Nucleus accumbens (tissue), 56 donors: ENCODE data around the gene ATP6AP2.
"Not testable (repeated sequence)": the region's sequence is repeated elsewhere in the genome, so short reads cannot be mapped to it uniquely, and the experiment has no call there.

Source experiments
- DNase-seq, 56 donors: peaks; one replicate each; lab custom pipeline; 2025; lab: John Stamatoyannopoulos, UW

ATP6AP2 gene, protein sequence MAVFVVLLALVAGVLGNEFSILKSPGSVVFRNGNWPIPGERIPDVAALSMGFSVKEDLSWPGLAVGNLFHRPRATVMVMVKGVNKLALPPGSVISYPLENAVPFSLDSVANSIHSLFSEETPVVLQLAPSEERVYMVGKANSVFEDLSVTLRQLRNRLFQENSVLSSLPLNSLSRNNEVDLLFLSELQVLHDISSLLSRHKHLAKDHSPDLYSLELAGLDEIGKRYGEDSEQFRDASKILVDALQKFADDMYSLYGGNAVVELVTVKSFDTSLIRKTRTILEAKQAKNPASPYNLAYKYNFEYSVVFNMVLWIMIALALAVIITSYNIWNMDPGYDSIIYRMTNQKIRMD

DNA sequence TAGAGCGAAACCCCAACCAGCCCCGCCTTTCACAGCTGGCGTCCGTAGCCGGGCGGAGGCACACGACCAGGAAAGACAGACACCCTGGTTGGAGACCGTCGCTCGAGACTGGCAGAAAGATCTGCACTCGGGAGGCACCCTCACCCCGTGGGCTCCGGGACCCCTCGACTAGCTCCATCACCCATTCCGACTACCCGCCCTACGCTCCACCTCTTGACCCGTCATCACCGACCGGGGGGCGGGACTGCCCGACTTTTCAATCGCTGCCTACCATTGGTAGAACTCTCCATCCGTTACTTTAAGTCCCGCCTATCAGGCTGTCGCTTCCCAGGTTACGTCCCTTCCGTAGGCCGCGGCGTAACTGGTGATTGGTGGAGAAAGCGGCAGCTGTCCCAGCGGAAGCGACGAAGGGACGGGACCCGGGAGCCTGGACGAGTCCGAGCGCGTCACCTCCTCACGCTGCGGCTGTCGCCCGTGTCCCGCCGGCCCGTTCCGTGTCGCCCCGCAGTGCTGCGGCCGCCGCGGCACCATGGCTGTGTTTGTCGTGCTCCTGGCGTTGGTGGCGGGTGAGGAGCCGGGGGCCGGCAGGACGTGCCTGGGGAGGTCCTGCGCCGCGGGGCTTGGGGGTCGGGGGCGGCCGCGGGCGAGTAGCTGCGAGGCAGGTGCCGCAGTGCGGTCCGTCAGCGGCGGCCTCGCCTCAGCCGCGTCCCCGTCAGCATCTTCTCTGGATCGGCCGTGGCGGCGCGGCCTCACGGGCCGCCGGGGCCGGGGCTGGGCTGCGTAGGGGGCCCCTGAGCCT is at the start of gene ATP6AP2:
TSS of gene ATP6AP2 (plus strand) at position 434 of the 799 bp plus-strand sequence. CDS start at position 530, 96 bp downstream.
- DNase-seq: peak; percentile 31 to 94 (median 85)

DNA sequence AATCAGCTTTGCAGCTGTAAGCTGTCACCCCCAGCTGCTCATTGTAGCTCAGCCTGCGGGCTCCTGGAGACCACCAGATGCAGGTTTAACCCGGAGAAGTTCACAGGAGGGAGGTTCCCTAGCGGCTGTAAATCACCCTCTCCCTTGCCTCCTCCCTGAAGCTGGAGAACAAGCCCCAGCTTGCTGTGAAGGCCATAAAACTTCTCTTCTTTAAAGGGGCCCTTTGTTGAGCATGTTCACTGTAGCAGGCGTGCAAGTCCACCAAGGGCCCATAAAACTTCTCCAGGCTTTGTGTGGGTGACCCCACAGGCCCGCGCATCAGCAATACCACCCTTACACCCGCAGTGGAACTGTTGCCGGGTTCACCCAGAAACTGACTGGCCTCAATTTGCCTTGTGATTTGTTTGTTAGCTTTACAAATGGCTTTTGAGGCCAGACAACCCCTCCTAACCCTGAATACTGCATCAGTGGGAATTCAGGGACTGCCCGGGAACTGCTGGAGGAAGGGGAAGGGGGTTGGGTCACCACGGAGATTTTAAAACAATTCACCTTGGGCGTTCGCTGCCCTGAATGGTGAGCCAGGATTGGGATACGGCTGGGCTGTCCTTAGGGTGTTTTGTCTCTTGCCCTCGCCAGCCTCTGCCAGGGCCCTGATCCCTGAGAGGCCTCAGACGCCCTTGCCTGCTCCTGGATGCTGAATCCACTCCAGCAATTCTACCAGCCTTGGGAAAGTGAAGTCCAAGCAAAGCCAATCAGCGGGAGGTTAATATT is 49.5 kb upstream of the ATP6AP2 start:
- no peak for DNase-seq

DNA sequence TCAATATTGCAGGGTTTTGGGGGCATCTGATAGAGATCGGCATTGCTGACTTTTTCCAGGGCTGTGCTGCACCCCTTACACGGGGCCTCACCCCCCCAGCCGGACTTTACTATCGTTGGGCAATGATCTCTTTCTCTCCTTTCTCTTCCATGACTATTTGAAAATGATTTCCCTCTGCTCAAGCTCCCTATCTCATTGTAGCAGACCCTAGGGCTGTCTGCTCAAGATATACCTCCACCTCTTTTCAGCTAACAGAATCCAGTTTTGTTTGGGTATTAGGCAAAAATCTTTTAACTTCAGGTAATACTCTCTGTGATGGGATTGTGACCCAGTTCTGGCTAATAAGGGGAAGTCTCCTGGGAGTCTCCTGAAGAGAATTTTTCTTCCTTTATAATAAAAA is 43.5 kb upstream of the ATP6AP2 start:
- DNase-seq: no peak

GRCh38 chrX:40538406-40538805 is 42.4 kb upstream of the ATP6AP2 start:
- no peak for DNase-seq

GRCh38 chrX:40539214-40540142 is 41.3 kb upstream of the ATP6AP2 start:
- DNase-seq: peak in 4 of 56 donors; percentile 2 to 10 (median 6)

DNA sequence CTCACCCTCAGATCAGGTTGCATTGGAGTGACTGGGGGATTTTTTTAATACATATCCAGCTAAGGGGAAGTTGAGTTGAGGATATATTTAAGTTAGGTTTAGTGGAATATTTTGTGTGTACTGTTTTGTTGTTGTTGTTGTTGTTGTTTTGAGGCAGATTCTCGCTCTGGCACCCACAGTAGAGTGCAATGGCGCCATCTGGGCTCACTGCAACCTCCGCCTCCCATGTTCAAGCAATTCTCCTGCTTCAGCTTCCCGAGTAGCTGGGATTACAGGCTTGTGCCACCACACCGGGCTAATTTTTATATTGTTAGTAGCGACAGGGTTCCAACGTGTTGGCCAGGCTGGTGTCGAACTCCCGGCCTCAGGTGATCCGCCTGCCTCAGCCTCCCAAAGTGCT is 38.6 kb upstream of the ATP6AP2 start:
- no peak for DNase-seq

DNA sequence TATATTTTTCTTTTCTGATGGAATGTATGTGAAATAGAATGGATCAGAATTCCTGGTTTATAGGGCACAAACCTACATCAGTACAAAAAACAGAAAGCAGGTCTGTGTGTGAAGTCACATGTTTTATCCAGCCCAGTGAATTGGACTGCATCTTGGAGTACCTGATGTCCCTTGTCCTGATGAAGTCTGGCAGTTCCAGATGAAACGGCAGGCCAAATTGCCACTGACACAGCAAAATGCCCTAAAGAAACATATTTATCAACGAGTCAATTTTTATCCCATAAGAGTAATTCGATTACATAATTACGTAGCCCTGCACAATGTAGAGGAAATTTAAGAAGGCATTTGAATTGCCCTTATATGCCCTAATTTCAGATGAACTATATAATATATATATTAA is 37.8 kb upstream of the ATP6AP2 start:
- DNase-seq: no peak

GRCh38 chrX:40543661-40544328 is 37.0 kb upstream of the ATP6AP2 start:
- peak in 1 of 56 donors; percentile 5 for DNase-seq

- DNase-seq: no peak
Measured at GRCh38 chrX:40544343-40545266, 36.2 kb upstream of the ATP6AP2 start.

DNA sequence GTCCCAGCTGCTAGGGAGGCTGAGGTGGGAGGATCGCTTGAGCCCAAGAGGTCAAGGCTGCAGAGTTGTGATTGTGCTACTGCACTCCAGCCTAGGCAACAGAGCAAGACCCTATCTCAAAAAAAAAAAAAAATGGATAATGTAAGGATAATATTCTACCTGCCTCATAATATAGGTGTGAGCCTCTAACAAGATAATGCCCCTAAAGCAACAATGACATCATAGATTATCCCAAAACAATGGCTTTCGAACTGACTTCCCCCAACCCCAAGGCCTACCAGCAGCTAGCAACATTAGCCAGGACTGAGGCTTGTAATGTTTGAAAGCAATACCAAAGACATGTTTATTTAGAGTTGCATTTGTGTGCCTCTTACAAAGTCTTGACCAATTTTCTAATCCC is 33.9 kb upstream of the ATP6AP2 start:
- no peak for DNase-seq

- peak in 1 of 56 donors; percentile 3 for DNase-seq
Measured at GRCh38 chrX:40550066-40550465, 30.7 kb upstream of the ATP6AP2 start.

GRCh38 chrX:40552768-40553167 is 28.0 kb upstream of the ATP6AP2 start:
- DNase-seq: peak in 3 of 56 donors; percentile 0 to 4 (median 2)

- DNase-seq: no peak
Measured at GRCh38 chrX:40558590-40558989, 22.2 kb upstream of the ATP6AP2 start.

DNA sequence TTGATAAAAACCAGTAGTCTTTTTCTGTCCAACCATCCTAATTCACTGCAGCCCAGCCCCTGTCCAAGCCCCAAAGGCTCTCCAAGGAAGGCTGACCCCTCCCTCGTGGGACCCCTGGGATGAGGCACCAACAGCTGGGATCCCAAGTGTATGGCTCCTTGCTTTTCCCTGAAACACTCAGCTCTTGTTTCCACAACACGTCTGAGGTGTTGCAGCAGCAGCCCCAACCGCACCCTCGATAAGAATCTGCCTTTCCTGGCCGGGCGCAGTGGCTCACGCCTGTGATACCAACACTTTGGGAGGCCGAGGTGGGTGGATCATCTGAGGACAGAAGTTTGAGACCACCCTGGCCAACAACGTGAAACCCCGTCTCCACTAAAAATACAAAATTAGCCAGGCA is 17.0 kb upstream of the ATP6AP2 start:
- DNase-seq: no peak

- no peak for DNase-seq
Measured at GRCh38 chrX:40564447-40564846, 16.3 kb upstream of the ATP6AP2 start.

- DNase-seq: peak in 5 of 56 donors; percentile 0 to 7 (median 2)
Measured at GRCh38 chrX:40570346-40571093, 10.2 kb upstream of the ATP6AP2 start.

DNA sequence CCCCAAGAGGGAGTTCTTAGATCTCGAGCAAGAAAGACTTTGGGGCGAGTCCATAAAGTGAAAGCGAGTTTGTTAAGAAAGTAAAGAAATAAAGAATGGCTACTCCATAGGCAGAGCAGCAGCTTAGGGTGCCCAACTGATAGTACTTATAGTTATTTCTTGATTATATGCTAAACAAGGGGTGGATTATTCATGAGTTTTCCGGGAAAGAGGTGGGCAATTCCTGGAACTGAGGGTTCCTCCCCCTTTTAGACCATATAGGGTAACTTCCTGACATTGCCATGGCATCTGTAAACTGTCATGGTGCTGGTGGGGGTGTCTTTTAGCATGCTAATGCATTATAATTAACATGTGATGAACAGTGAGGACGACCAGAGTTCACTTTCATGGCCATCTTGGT is 9.6 kb upstream of the ATP6AP2 start:
- DNase-seq: not testable (repeated sequence)
